Stimulated activated naive CD8-positive, alpha-beta T cell treated with anti-CD3 and anti-CD28 coated beads, Interleukin-15, amount 100 ng/mL, for 72 hours (primary cell): Measurements from ENCODE around the gene MBD3.

Experiments used
- ATAC-seq: fragments of 150-1000 bp; cut with Tn5 transposase; 2 replicates; pipeline ENCODE4 v1.10.0; 2021; ENCODE audit warnings: mild to moderate bottlenecking, moderate library complexity
- DNase-seq, 2 donors: peaks; one replicate each; pipeline ENCODE4 v3.0.0; 2021 to 2022
- H3K27ac Mint-ChIP-seq, 2 donors: one replicate each; pipeline ENCODE4 v1.8.0; 2022; ENCODE audit warnings: mild to moderate bottlenecking in 2 of 2, mixed read lengths in 2 of 2, moderate library complexity in 2 of 2
- H3K27me3 Mint-ChIP-seq: one replicate; pipeline ENCODE4 v1.8.0; 2022; ENCODE audit warnings: mixed read lengths
- H3K4me1 Mint-ChIP-seq: one replicate; pipeline ENCODE4 v1.8.0; 2022; ENCODE audit warnings: mild to moderate bottlenecking, mixed read lengths
- H3K4me3 Mint-ChIP-seq, 2 donors: one replicate each; pipeline ENCODE4 v1.8.0; 2022; ENCODE audit warnings: mild to moderate bottlenecking in 2 of 2, mixed read lengths in 2 of 2, moderate library complexity in 1 of 2
- H3K9me3 Mint-ChIP-seq, 2 donors: one replicate each; pipeline ENCODE4 v1.8.0; 2022; ENCODE audit warnings: mixed read lengths in 2 of 2

The MBD3 gene

GRCh38 chr19:1611353-1611752 lies 18.7 kb upstream of the MBD3 start:
- DNase-seq (no peak), ATAC-seq (no peak)
- Mint-ChIP-seq H3K9me3 (no peaks in the 10 kb centered on the region), H3K4me3 (no peak overlapping the region), H3K4me1 (peaks cover 67% of the 10 kb centered on the region), H3K27ac (peak overlapping the region in 1 of 2 donors; percentile 19), H3K27me3 (no peaks in the 10 kb centered on the region)

- no peak for ATAC-seq
Observed at GRCh38 chr19:1610579-1610978, 17.9 kb upstream of the MBD3 start.

GRCh38 chr19:1609680-1610474 lies 17.2 kb upstream of the MBD3 start:
- Mint-ChIP-seq H3K9me3 (no peaks in the 10 kb centered on the region), H3K27me3 (no peaks in the 10 kb centered on the region), H3K4me3 (peak overlapping the region in 1 of 2 donors; percentile 33), H3K4me1 (peaks cover 77% of the 10 kb centered on the region), H3K27ac (peak overlapping the region in 1 of 2 donors; percentile 82)
- no peak for ATAC-seq
- no peak for DNase-seq

More at GRCh38 chr19:1610579-1610978, 17.9 kb upstream of the MBD3 start:
- DNase-seq, result no peak
- peak overlapping the region in 1 of 2 donors; percentile 42 for H3K27ac Mint-ChIP-seq
- peaks cover 74% of the 10 kb centered on the region for H3K4me1 Mint-ChIP-seq
- H3K27me3 Mint-ChIP-seq, result no peaks in the 10 kb centered on the region
- no peaks in the 10 kb centered on the region for H3K9me3 Mint-ChIP-seq
- H3K4me3 Mint-ChIP-seq, result peak overlapping the region in 1 of 2 donors; percentile 57

- DNase-seq (no peak), ATAC-seq (no peak)
- H3K9me3 Mint-ChIP-seq, result no peaks in the 10 kb centered on the region
- H3K4me1 Mint-ChIP-seq, result peaks cover 76% of the 10 kb centered on the region
- H3K27me3 Mint-ChIP-seq, result no peaks in the 10 kb centered on the region
- peak overlapping the region in 1 of 2 donors; percentile 23 for H3K4me3 Mint-ChIP-seq
- H3K27ac Mint-ChIP-seq, result peak overlapping the region in 1 of 2 donors; percentile 6
Observed at GRCh38 chr19:1609103-1609396, 16.4 kb upstream of the MBD3 start.

- no peak for ATAC-seq
- no peaks in the 10 kb centered on the region for H3K27me3 Mint-ChIP-seq
- peak overlapping the region in 1 of 2 donors; percentile 79 for H3K27ac Mint-ChIP-seq
- H3K9me3 Mint-ChIP-seq, result no peaks in the 10 kb centered on the region
- peaks cover 77% of the 10 kb centered on the region for H3K4me1 Mint-ChIP-seq
- peak overlapping the region; percentile 37 to 70 for H3K4me3 Mint-ChIP-seq
- DNase-seq, result no peak
Observed at GRCh38 chr19:1608359-1609102, 15.9 kb upstream of the MBD3 start.

GRCh38 chr19:1606138-1606651 lies 13.5 kb upstream of the MBD3 start:
- Mint-ChIP-seq H3K4me1 (peaks cover 71% of the 10 kb centered on the region), H3K4me3 (peak overlapping the region; percentile 95 to 96), H3K27ac (peak overlapping the region; percentile 98 to 99), H3K27me3 (no peaks in the 10 kb centered on the region), H3K9me3 (no peaks in the 10 kb centered on the region)
- DNase-seq, result no peak
- ATAC-seq, result no peak

- Mint-ChIP-seq H3K4me1 (peaks cover 68% of the 10 kb centered on the region), H3K27me3 (no peaks in the 10 kb centered on the region)
Observed at GRCh38 chr19:1605236-1606137, 12.8 kb upstream of the MBD3 start, which contains the start of gene UQCR11. Gene UQCR11 (minus strand): TSS chr19:1605462. CDS start chr19:1605409, 53 bp downstream.

GRCh38 chr19:1602091-1602707 lies 9.5 kb upstream of the MBD3 start:
- H3K27me3 Mint-ChIP-seq, result no peaks in the 10 kb centered on the region
- no peak for ATAC-seq
- H3K4me3 Mint-ChIP-seq, result no peak overlapping the region
- peaks cover 49% of the 10 kb centered on the region for H3K4me1 Mint-ChIP-seq
- DNase-seq, result no peak
- H3K27ac Mint-ChIP-seq, result peak overlapping the region in 1 of 2 donors; percentile 82
- H3K9me3 Mint-ChIP-seq, result no peaks in the 10 kb centered on the region

More at GRCh38 chr19:1605236-1606137, 12.8 kb upstream of the MBD3 start, which contains the start of gene UQCR11:
- H3K9me3 Mint-ChIP-seq, result no peaks in the 10 kb centered on the region
- ATAC-seq (peak; percentile 93), DNase-seq (peak; percentile 91 to 95)
- H3K27ac Mint-ChIP-seq, result peak within 1 kb of the TSS; percentile 98 to 99
- H3K4me3 Mint-ChIP-seq, result peak within 1 kb of the TSS; percentile 95 to 96

- H3K4me1 Mint-ChIP-seq, result peaks cover 47% of the 10 kb centered on the region
- no peaks in the 10 kb centered on the region for H3K27me3 Mint-ChIP-seq
- H3K9me3 Mint-ChIP-seq, result no peaks in the 10 kb centered on the region
- DNase-seq (no peak), ATAC-seq (no peak)
- H3K27ac Mint-ChIP-seq, result no peak overlapping the region
- H3K4me3 Mint-ChIP-seq, result no peak overlapping the region
Observed at GRCh38 chr19:1601613-1602064, 9.0 kb upstream of the MBD3 start.

- no peak overlapping the region for H3K4me3 Mint-ChIP-seq
- H3K27me3 Mint-ChIP-seq, result no peaks in the 10 kb centered on the region
- DNase-seq (no peak), ATAC-seq (no peak)
- H3K9me3 Mint-ChIP-seq, result no peaks in the 10 kb centered on the region
- peaks cover 29% of the 10 kb centered on the region for H3K4me1 Mint-ChIP-seq
- peak overlapping the region in 1 of 2 donors; percentile 71 for H3K27ac Mint-ChIP-seq
Observed at GRCh38 chr19:1599460-1599846, 6.8 kb upstream of the MBD3 start.

- no peaks in the 10 kb centered on the region for H3K9me3 Mint-ChIP-seq
- ATAC-seq, result no peak
- DNase-seq, result no peak
- no peaks in the 10 kb centered on the region for H3K27me3 Mint-ChIP-seq
- H3K4me3 Mint-ChIP-seq, result no peak overlapping the region
- H3K27ac Mint-ChIP-seq, result peak overlapping the region in 1 of 2 donors; percentile 71
- H3K4me1 Mint-ChIP-seq, result peaks cover 25% of the 10 kb centered on the region
Observed at GRCh38 chr19:1598777-1599459, 6.3 kb upstream of the MBD3 start.

GRCh38 chr19:1593501-1593772 lies 772 bp upstream of the MBD3 start:
- DNase-seq (no peak), ATAC-seq (no peak)
- no peaks in the 10 kb centered on the region for H3K27me3 Mint-ChIP-seq
- H3K4me3 Mint-ChIP-seq, result peak overlapping the region; percentile 94 to 95
- peaks cover 39% of the 10 kb centered on the region for H3K4me1 Mint-ChIP-seq
- H3K27ac Mint-ChIP-seq, result peak overlapping the region in 1 of 2 donors; percentile 94
- H3K9me3 Mint-ChIP-seq, result no peaks in the 10 kb centered on the region

GRCh38 chr19:1592024-1592754 lies 476 bp downstream of the MBD3 start:
- no peaks in the 10 kb centered on the region for H3K27me3 Mint-ChIP-seq
- peak overlapping the region; percentile 94 to 97 for H3K27ac Mint-ChIP-seq
- peak; percentile 86 to 90 for DNase-seq
- peak; percentile 92 for ATAC-seq
- H3K9me3 Mint-ChIP-seq, result no peaks in the 10 kb centered on the region
- peak overlapping the region; percentile 91 to 95 for H3K4me3 Mint-ChIP-seq
- peaks cover 35% of the 10 kb centered on the region for H3K4me1 Mint-ChIP-seq
